GM12873 (cell line): ENCODE results near the gene PANK2.

ENCODE experiments used
- CTCF ChIP-seq: IDR thresholded peaks from 2 replicates; pipeline ENCODE4 v1.5.1; 2012; ENCODE audit warnings: low read depth, mild to moderate bottlenecking, moderate library complexity, low read length, control low read depth; ENCODE audit not compliant: insufficient read depth; ENCODE audit errors: missing control alignments

The PANK2 gene

DNA sequence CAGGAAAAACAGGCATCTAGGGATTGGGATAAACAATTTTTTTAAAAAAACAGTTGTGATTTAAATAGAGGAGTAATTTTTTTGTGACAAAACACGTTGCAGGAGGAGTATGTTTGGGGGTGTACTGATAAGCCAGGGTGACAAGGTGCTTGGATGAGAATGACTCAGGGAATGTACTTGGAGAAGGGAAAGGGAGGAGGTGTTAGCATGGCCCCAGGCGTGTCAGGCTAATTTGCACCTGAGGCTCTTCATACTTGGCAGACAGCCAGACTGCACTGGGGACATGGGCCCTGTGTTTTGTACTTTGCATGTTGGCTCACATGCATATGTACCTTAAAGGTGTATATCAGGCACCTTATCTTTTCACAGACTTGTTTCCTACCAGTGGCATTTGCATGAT, 22.8 kb downstream of the PANK2 start:
- no peak for TF ChIP-seq CTCF

DNA sequence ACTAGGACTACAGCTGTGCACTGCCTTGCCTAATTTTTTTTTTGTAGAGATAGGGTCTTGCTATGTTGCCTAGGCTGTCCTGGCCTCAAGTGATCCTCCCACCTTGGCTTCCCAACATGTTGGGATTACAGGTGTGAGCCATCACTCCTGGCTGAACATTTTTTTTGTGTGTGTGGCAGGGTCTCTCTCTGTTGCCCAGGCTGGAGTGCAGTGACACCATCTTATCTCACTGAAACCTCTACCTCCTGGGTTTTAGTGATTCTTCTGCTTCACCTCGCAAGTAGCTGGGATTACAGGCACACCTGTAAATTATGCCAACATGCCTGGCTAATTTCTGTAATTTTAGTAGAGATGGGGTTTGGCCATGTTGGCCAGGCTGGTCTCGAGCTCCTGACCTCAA, 25.3 kb downstream of the PANK2 start:
- no peak for TF ChIP-seq CTCF

GRCh38 chr20:3915691-3916090, 26.5 kb downstream of the PANK2 start:
- no peak for TF ChIP-seq CTCF

GRCh38 chr20:3916364-3916763, 27.2 kb downstream of the PANK2 start:
- TF ChIP-seq CTCF = no peak

DNA sequence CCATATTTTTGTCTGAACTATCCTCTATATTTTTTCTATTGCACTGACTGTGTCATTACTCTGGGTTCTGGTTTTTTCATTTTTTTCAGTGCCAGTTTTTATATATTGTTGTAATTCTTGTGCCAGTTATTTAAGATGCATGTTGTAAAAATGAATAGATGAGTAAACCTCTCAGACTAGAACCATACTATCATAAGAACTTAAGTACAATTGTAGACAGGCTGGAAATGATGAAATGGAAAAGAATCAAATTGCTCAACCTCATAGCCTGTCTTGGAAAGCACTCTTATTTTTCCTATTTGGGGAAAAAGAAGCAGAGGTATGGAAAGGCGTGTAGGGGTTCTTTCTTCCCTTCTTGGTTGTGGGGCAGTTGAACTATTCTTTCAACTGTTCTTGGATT, 30.2 kb downstream of the PANK2 start:
- no peak for TF ChIP-seq CTCF

DNA sequence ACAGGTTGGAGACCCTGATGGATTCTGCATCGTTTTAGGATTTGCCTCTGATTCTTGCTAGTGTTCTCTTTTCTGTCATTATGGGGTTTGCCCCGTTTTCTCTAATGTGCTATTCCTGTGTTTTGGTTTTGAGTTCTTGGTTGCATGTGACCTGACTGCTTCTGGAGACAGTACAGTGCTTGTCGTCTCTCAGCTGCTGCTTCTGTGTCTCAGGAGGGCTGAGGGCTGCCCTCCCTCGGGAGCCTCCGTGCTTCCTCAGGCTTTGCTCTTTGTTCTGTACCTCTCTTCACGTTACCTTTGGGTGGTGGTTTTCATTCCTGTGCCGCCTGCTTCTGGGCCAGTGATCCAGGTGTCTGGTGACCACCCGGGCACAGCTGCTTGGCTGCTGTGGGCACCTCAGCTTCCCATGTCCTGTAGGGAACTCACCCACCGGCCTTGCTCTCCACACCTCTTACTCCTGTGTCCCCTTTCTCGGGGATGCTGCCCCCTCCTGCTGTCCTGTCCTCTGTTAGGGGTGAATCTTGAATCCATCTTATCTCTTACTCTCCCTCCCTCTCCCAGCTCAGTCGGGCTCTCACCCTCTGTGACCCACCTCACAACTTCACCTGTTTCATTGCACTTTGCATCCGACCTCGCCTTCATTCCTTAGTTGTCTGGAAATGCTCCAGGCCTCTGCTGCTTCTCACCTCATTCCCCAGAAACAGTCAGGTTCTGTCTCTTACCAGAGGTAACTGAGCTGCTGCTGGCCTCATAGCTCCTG, 33.2 kb downstream of the PANK2 start:
- no peak for TF ChIP-seq CTCF

DNA sequence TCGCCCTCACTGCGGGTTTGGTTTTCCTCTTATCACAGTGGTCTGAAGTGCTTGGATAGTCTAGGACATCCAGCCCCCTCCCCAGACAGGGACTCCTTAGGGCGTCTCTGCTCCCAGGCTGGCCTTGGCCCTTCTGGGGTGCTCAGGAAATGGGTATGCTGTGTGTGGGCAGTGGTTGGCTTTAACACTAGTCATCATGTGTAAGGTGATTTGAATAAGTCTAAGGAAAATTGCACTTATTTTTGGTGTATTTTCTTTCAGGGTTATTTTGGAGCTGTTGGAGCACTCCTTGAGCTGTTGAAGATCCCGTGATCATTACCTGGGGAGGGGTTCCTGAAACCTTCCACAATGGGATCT, 33.8 kb downstream of the PANK2 start:
- TF ChIP-seq CTCF = no peak
